ENCODE data around the gene FSIP2.

Gene FSIP2

DNA sequence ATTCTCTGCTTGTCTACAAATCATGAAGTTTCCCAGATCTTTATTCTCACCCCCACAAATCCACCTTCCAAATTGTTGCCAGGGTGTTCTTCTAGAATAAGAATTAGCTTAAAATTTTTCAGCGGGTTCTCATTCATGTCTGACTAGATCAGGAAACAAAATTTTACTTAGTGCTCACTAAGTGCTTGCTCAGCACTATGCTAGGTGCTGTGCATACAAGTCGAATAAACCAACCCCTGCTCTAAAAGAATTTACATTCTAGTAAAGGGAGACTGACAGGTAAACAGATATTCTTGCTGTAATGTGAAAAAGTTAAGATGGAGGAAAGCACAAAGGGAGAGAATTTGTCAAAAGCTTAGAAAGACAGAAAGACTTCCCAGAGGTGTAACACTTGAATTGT is 2.4 kb upstream of the FSIP2 start:
- no peak overlapping the region for H3K18ac ChIP-seq (ENCODE audit: low read length)
- no peak overlapping the region for H3K4me3 ChIP-seq (ENCODE audit: low read length)
- H3K27me3 ChIP-seq (ENCODE audit: insufficient read depth, low read length, poor library complexity), result no peaks in the 10 kb centered on the region
- H3K4ac ChIP-seq (ENCODE audit: low read depth, low read length), result no peak overlapping the region
- H3K23ac ChIP-seq (ENCODE audit: low read length), result no peak overlapping the region
- no peak overlapping the region for H4K5ac ChIP-seq (ENCODE audit: low read length)
- no peak overlapping the region for H2AK5ac ChIP-seq (ENCODE audit: low read length)
- H3K79me1 ChIP-seq (ENCODE audit: low read length), result no peaks in the 10 kb centered on the region
- H2BK15ac ChIP-seq (replicated peaks; ENCODE audit: low read depth), result no peak overlapping the region
- no peak overlapping the region for H3K27ac ChIP-seq (ENCODE audit: low read depth, low read length)
- H2BK5ac ChIP-seq (ENCODE audit: low read length), result no peak overlapping the region
- no peaks in the 10 kb centered on the region for H3K79me2 ChIP-seq (ENCODE audit: control insufficient read depth, insufficient read depth, low read length)
- H3K56ac ChIP-seq (ENCODE audit: low read length), result no peak overlapping the region
- no peak overlapping the region for H4K8ac ChIP-seq (ENCODE audit: low read depth, low read length)
- H3K4me1 ChIP-seq (ENCODE audit: control insufficient read depth, low read depth, low read length), result peaks cover 5% of the 10 kb centered on the region
- no peak overlapping the region for H2BK120ac ChIP-seq (ENCODE audit: low read depth, low read length)
- H3K9ac ChIP-seq (ENCODE audit: low read length), result no peak overlapping the region
- WGBS (ENCODE audit: extremely low coverage, insufficient coverage, low lambda C conversion rate), result no CpG with 5 or more reads among the region's 2 CpGs
- no peak overlapping the region for H3K4me2 ChIP-seq (ENCODE audit: low read length)
- DNase-seq, result no peak
- H3K36me3 ChIP-seq (ENCODE audit: control insufficient read depth, insufficient read depth, low read length), result no peaks in the 10 kb centered on the region

DNA sequence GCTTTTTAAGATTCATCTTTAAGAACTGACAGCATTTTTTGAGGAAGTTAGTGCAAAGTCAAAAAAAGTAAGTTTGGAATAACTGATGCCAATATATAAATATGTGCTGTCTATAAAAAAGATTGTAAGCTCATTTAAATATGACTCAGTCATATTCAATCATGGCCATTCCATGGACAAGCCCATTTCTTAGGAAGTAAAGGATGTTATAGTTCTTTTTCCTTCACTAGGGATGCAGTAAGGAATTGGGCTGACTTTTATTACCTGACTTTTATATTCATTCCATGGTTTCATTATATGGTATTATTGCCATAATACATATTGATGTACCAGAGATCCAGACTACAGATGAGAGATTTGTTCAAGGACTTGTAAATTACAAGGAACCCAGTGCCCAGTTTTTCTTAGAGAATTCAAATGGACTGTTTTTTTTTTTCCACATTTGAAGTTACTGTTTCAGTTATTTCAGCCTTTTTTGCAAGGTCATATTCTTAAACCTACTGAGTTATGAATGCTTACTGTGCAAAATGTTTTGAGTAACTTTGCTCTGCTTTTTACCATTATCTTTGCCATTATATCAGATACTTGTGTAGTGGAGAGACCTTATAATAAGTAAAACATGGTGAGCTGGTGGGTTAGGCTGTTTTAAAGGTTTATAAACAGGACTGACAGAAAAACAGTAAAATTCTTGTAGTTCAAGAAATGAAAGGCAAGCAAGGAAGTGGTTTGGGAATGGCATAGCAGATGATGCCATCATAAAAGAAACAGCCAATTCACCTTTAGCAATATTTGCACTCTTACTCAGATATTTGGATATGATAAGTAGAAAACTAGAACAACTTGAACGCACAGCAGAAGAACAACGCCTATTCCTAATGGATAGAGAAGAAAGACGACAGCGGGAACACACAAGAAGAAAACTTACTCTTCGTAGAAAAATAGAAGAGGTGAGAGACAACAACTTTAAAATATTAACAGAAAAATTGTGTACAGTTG is 7.6 kb downstream of the FSIP2 start:
- Histone ChIP-seq H3K18ac (ENCODE audit: low read length) (no peak overlapping the region), H3K79me2 (ENCODE audit: control insufficient read depth, insufficient read depth, low read length) (no peaks in the 10 kb centered on the region), H3K4me1 (ENCODE audit: control insufficient read depth, low read depth, low read length) (no peaks in the 10 kb centered on the region), H3K27ac (ENCODE audit: low read depth, low read length) (no peak overlapping the region), H3K4me3 (ENCODE audit: low read length) (no peak overlapping the region), H3K79me1 (ENCODE audit: low read length) (no peaks in the 10 kb centered on the region), H2AK5ac (ENCODE audit: low read length) (no peak overlapping the region), H3K56ac (ENCODE audit: low read length) (no peak overlapping the region), H2BK15ac (replicated peaks; ENCODE audit: low read depth) (no peak overlapping the region), H3K27me3 (ENCODE audit: insufficient read depth, low read length, poor library complexity) (no peaks in the 10 kb centered on the region), H4K5ac (ENCODE audit: low read length) (no peak overlapping the region), H2BK120ac (ENCODE audit: low read depth, low read length) (no peak overlapping the region), H2BK5ac (ENCODE audit: low read length) (no peak overlapping the region), H3K23ac (ENCODE audit: low read length) (no peak overlapping the region), H3K4ac (ENCODE audit: low read depth, low read length) (no peak overlapping the region), H3K9ac (ENCODE audit: low read length) (no peak overlapping the region), H3K4me2 (ENCODE audit: low read length) (no peak overlapping the region), H3K36me3 (ENCODE audit: control insufficient read depth, insufficient read depth, low read length) (no peaks in the 10 kb centered on the region), H4K8ac (ENCODE audit: low read depth, low read length) (no peak overlapping the region)
- WGBS (ENCODE audit: extremely low coverage, insufficient coverage, low lambda C conversion rate), result no CpG with 5 or more reads among the region's 5 CpGs
- no peak for DNase-seq

DNA sequence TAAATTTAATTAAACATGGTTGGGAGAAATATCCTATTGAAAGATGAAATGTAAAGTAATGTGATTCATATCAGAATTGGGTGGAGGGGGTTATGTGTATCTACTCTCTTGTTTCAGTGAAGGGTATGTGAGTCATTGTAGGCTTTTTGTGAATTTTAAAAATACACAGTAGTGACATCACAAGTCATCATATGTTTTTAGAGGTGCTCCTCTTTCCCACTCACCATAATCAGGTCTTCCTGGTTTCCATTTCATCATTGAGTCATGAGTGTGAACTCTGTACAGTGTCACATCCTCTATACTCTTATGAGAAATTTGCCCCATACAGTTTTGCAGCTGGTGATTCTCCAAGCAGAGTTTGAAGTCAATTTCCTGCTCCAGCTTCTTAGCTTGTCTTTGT is 18.8 kb downstream of the FSIP2 start:
- H3K4ac ChIP-seq (ENCODE audit: low read depth, low read length), result no peak overlapping the region
- H3K79me1 ChIP-seq (ENCODE audit: low read length), result no peaks in the 10 kb centered on the region
- H3K79me2 ChIP-seq (ENCODE audit: control insufficient read depth, insufficient read depth, low read length), result no peaks in the 10 kb centered on the region
- H4K5ac ChIP-seq (ENCODE audit: low read length), result no peak overlapping the region
- H3K27me3 ChIP-seq (ENCODE audit: insufficient read depth, low read length, poor library complexity), result no peaks in the 10 kb centered on the region
- H2BK120ac ChIP-seq (ENCODE audit: low read depth, low read length), result no peak overlapping the region
- no peak overlapping the region for H3K4me3 ChIP-seq (ENCODE audit: low read length)
- H3K27ac ChIP-seq (ENCODE audit: low read depth, low read length), result no peak overlapping the region
- no peaks in the 10 kb centered on the region for H3K4me1 ChIP-seq (ENCODE audit: control insufficient read depth, low read depth, low read length)
- no peak overlapping the region for H3K9ac ChIP-seq (ENCODE audit: low read length)
- no peak overlapping the region for H3K23ac ChIP-seq (ENCODE audit: low read length)
- no peak overlapping the region for H3K4me2 ChIP-seq (ENCODE audit: low read length)
- H3K36me3 ChIP-seq (ENCODE audit: control insufficient read depth, insufficient read depth, low read length), result no peaks in the 10 kb centered on the region
- H2BK5ac ChIP-seq (ENCODE audit: low read length), result no peak overlapping the region
- H3K18ac ChIP-seq (ENCODE audit: low read length), result no peak overlapping the region
- no peak overlapping the region for H2AK5ac ChIP-seq (ENCODE audit: low read length)
- no peak overlapping the region for H4K8ac ChIP-seq (ENCODE audit: low read depth, low read length)
- no peak for DNase-seq
- H3K56ac ChIP-seq (ENCODE audit: low read length), result no peak overlapping the region
- no peak overlapping the region for H2BK15ac ChIP-seq (replicated peaks; ENCODE audit: low read depth)

DNA sequence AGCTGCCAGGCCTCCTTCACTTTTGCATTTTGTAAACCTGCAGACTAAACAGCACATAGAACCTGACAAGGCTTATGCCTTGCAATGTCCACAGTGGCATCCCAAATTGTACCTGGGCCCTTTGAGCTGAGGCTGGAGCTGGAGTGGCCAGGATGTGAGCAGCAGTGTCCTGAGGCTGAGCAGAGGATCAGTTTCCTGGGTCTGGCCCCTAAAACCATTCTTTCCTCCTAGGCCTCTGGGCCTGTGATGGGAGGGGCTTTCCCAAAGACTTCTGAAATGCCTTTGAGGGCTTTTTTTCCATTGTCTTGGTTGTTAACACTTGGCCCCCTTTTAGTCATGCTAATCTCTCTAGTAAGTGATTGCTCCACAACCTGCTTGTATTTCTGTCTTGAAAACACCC is 32.8 kb downstream of the FSIP2 start:
- peak; percentile 12 for DNase-seq

DNA sequence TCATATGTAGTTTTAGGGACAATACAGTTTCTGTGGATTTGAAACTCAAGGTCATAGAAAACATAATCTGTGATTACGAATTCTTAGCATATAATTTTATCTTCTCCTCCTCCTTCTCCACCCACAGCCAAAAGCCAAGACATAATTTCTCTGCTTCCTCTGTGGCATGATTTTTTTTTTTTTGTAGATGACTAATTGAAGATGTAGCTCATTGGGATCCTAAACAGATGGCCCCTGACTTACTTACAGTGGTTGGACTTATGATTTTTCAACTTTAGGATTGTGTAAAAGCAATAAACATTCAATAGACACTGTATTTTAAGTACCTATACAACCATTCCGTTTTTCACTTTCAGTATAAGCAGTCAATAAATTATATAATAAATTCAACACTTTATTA is 42.3 kb downstream of the FSIP2 start:
- no CpG with 5 or more reads among the region's 2 CpGs for WGBS (ENCODE audit: extremely low coverage, insufficient coverage, low lambda C conversion rate)
- Histone ChIP-seq H3K4me1 (ENCODE audit: control insufficient read depth, low read depth, low read length) (no peaks in the 10 kb centered on the region), H3K23ac (ENCODE audit: low read length) (no peak overlapping the region)

More for the DNA sequence above, 32.8 kb downstream of the FSIP2 start:
- H3K4ac ChIP-seq (ENCODE audit: low read depth, low read length), result no peak overlapping the region
- no peak overlapping the region for H2AK5ac ChIP-seq (ENCODE audit: low read length)
- H3K27me3 ChIP-seq (ENCODE audit: insufficient read depth, low read length, poor library complexity), result no peaks in the 10 kb centered on the region
- no peak overlapping the region for H3K27ac ChIP-seq (ENCODE audit: low read depth, low read length)
- H4K8ac ChIP-seq (ENCODE audit: low read depth, low read length), result no peak overlapping the region
- no peak overlapping the region for H3K9ac ChIP-seq (ENCODE audit: low read length)
- H2BK15ac ChIP-seq (replicated peaks; ENCODE audit: low read depth), result no peak overlapping the region
- H3K79me1 ChIP-seq (ENCODE audit: low read length), result no peaks in the 10 kb centered on the region
- H2BK5ac ChIP-seq (ENCODE audit: low read length), result no peak overlapping the region
- H3K56ac ChIP-seq (ENCODE audit: low read length), result no peak overlapping the region
- H4K5ac ChIP-seq (ENCODE audit: low read length), result no peak overlapping the region
- H3K4me1 ChIP-seq (ENCODE audit: control insufficient read depth, low read depth, low read length), result no peaks in the 10 kb centered on the region
- no peak overlapping the region for H3K23ac ChIP-seq (ENCODE audit: low read length)
- H3K18ac ChIP-seq (ENCODE audit: low read length), result no peak overlapping the region
- H2BK120ac ChIP-seq (ENCODE audit: low read depth, low read length), result no peak overlapping the region
- no peak overlapping the region for H3K4me2 ChIP-seq (ENCODE audit: low read length)
- H3K36me3 ChIP-seq (ENCODE audit: control insufficient read depth, insufficient read depth, low read length), result no peaks in the 10 kb centered on the region
- no peak overlapping the region for H3K4me3 ChIP-seq (ENCODE audit: low read length)
- no peaks in the 10 kb centered on the region for H3K79me2 ChIP-seq (ENCODE audit: control insufficient read depth, insufficient read depth, low read length)

More for the DNA sequence above, 42.3 kb downstream of the FSIP2 start:
- Histone ChIP-seq H3K79me1 (ENCODE audit: low read length) (no peaks in the 10 kb centered on the region), H3K36me3 (ENCODE audit: control insufficient read depth, insufficient read depth, low read length) (no peaks in the 10 kb centered on the region), H4K8ac (ENCODE audit: low read depth, low read length) (no peak overlapping the region), H2BK120ac (ENCODE audit: low read depth, low read length) (no peak overlapping the region), H2BK15ac (replicated peaks; ENCODE audit: low read depth) (no peak overlapping the region), H2AK5ac (ENCODE audit: low read length) (no peak overlapping the region), H3K4me2 (ENCODE audit: low read length) (no peak overlapping the region), H3K4ac (ENCODE audit: low read depth, low read length) (no peak overlapping the region), H3K27me3 (ENCODE audit: insufficient read depth, low read length, poor library complexity) (no peaks in the 10 kb centered on the region), H2BK5ac (ENCODE audit: low read length) (no peak overlapping the region), H3K56ac (ENCODE audit: low read length) (no peak overlapping the region), H3K79me2 (ENCODE audit: control insufficient read depth, insufficient read depth, low read length) (no peaks in the 10 kb centered on the region), H3K27ac (ENCODE audit: low read depth, low read length) (no peak overlapping the region), H3K4me3 (ENCODE audit: low read length) (no peak overlapping the region), H4K5ac (ENCODE audit: low read length) (no peak overlapping the region), H3K18ac (ENCODE audit: low read length) (no peak overlapping the region), H3K9ac (ENCODE audit: low read length) (no peak overlapping the region)
- DNase-seq, result no peak

Measured in mesendoderm (in vitro differentiated cells).